Stimulated activated effector memory CD8-positive, alpha-beta T cell treated with anti-CD3 and anti-CD28 coated beads, Interleukin-12 subunit alpha, Interleukin-12 subunit beta, amount 100 ng/mL, for 72 hours (primary cell): ENCODE results near the gene PIP4K2A.

Source experiments
- ATAC-seq: fragments of 150-1000 bp; cut with Tn5 transposase; 2 replicates; pipeline ENCODE4 v1.10.0; 2021
- DNase-seq, 2 donors: peaks; one replicate each; pipeline ENCODE4 v3.0.0; 2021 to 2022; ENCODE audit warnings: low spot score in 2 of 2
- H3K27ac Mint-ChIP-seq: one replicate; pipeline ENCODE4 v1.8.0; 2022; ENCODE audit warnings: mild to moderate bottlenecking, mixed read lengths
- H3K36me3 Mint-ChIP-seq: one replicate; pipeline ENCODE4 v1.8.0; 2022; ENCODE audit warnings: mild to moderate bottlenecking, mixed read lengths
- H3K4me1 Mint-ChIP-seq: one replicate; pipeline ENCODE4 v1.8.0; 2022; ENCODE audit warnings: mixed read lengths
- H3K4me3 Mint-ChIP-seq: one replicate; pipeline ENCODE4 v1.8.0; 2022; ENCODE audit warnings: mild to moderate bottlenecking, mixed read lengths
- H3K9me3 Mint-ChIP-seq: one replicate; pipeline ENCODE4 v1.8.0; 2022; ENCODE audit warnings: mixed read lengths

PIP4K2A gene

GRCh38 chr10:22651276-22651980, 63.0 kb downstream of the PIP4K2A start:
- ATAC-seq (peak; percentile 47), DNase-seq (peak in 1 of 2 donors; percentile 45)
- Mint-ChIP-seq H3K9me3 (no peaks in the 10 kb centered on the region), H3K27ac (peak overlapping the region; percentile 91), H3K4me3 (peak overlapping the region; percentile 81), H3K4me1 (peaks cover 94% of the 10 kb centered on the region), H3K36me3 (peaks cover 44% of the 10 kb centered on the region)

GRCh38 chr10:22649994-22650393, 64.4 kb downstream of the PIP4K2A start:
- no peak for ATAC-seq
- peak overlapping the region; percentile 81 for H3K4me3 Mint-ChIP-seq

DNA sequence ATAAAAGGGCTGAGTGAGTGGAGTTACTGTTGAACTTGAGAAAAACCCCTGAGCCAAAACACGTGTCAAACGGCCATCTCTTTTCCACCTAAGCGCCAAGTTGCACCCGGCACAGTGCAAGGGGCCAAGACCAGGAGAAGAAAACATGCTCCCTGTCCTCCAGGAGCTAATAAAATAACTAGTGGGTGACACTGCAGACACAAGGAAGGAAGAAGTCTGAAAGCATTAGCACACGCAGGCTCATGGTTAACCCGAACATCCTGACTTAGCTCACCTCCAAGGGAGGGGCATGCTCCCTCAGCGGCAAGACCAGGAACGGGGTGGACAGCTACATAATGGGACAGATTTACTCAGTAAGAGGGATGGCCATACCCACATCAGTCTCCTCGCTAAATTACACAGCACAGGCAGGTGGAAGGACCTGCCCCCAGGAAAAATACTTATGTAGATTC, 65.0 kb downstream of the PIP4K2A start:
- H3K4me3 Mint-ChIP-seq = peak overlapping the region; percentile 81
- peaks cover 39% of the 10 kb centered on the region for H3K36me3 Mint-ChIP-seq
- H3K4me1 Mint-ChIP-seq = peaks cover 84% of the 10 kb centered on the region
- H3K27ac Mint-ChIP-seq = peak overlapping the region; percentile 91
- DNase-seq (no peak), ATAC-seq (peak; percentile 29)
- no peaks in the 10 kb centered on the region for H3K9me3 Mint-ChIP-seq

More at GRCh38 chr10:22649994-22650393, 64.4 kb downstream of the PIP4K2A start:
- Mint-ChIP-seq H3K36me3 (peaks cover 39% of the 10 kb centered on the region), H3K4me1 (peaks cover 85% of the 10 kb centered on the region), H3K9me3 (no peaks in the 10 kb centered on the region), H3K27ac (peak overlapping the region; percentile 91)
- no peak for DNase-seq

- Mint-ChIP-seq H3K4me1 (peaks cover 86% of the 10 kb centered on the region), H3K4me3 (peak overlapping the region; percentile 81), H3K27ac (peak overlapping the region; percentile 91), H3K9me3 (no peaks in the 10 kb centered on the region), H3K36me3 (peaks cover 48% of the 10 kb centered on the region)
- DNase-seq (no peak), ATAC-seq (no peak)
These were observed 65.8 kb downstream of the PIP4K2A start for GRCh38 chr10:22648547-22648961.

GRCh38 chr10:22647244-22647643, 67.1 kb downstream of the PIP4K2A start:
- peak overlapping the region; percentile 91 for H3K27ac Mint-ChIP-seq
- no peak for ATAC-seq
- H3K9me3 Mint-ChIP-seq = no peaks in the 10 kb centered on the region
- H3K36me3 Mint-ChIP-seq = peaks cover 44% of the 10 kb centered on the region
- peak overlapping the region; percentile 81 for H3K4me3 Mint-ChIP-seq
- peaks cover 85% of the 10 kb centered on the region for H3K4me1 Mint-ChIP-seq
- DNase-seq = no peak

GRCh38 chr10:22646388-22646853, 68.0 kb downstream of the PIP4K2A start:
- H3K4me3 Mint-ChIP-seq = peak overlapping the region; percentile 81
- H3K36me3 Mint-ChIP-seq = peaks cover 43% of the 10 kb centered on the region
- H3K27ac Mint-ChIP-seq = peak overlapping the region; percentile 91
- H3K9me3 Mint-ChIP-seq = no peaks in the 10 kb centered on the region
- H3K4me1 Mint-ChIP-seq = peaks cover 89% of the 10 kb centered on the region
- DNase-seq = no peak
- peak; percentile 84 for ATAC-seq

DNA sequence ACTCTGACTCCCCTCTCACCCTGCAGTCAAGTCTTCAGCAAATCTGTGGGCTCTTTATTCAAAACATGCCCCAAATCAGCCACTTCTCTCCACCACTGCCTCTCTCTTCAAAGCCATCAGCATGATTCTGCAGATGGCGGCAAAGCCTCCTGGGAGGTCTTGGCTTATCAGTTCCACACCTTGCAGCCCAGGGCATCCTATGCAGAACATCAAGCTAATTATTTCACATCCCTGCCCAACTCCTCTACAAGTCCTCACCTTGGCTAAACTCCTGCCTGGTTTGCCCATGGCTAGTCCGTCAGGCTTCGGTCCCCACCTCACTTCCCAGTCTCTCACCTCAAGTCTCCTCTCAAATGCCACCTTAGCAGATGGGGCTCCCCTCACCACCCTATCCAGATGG, 70.2 kb downstream of the PIP4K2A start:
- Mint-ChIP-seq H3K4me3 (peak overlapping the region; percentile 56), H3K4me1 (peaks cover 78% of the 10 kb centered on the region), H3K36me3 (peaks cover 47% of the 10 kb centered on the region), H3K27ac (peak overlapping the region; percentile 91), H3K9me3 (no peaks in the 10 kb centered on the region)
- ATAC-seq (no peak), DNase-seq (no peak)

- no peaks in the 10 kb centered on the region for H3K9me3 Mint-ChIP-seq
- ATAC-seq = no peak
- peak overlapping the region; percentile 91 for H3K27ac Mint-ChIP-seq
- peak overlapping the region; percentile 56 for H3K4me3 Mint-ChIP-seq
- DNase-seq = no peak
- peaks cover 48% of the 10 kb centered on the region for H3K36me3 Mint-ChIP-seq
- peaks cover 78% of the 10 kb centered on the region for H3K4me1 Mint-ChIP-seq
These were observed 70.6 kb downstream of the PIP4K2A start for GRCh38 chr10:22643775-22644174.

DNA sequence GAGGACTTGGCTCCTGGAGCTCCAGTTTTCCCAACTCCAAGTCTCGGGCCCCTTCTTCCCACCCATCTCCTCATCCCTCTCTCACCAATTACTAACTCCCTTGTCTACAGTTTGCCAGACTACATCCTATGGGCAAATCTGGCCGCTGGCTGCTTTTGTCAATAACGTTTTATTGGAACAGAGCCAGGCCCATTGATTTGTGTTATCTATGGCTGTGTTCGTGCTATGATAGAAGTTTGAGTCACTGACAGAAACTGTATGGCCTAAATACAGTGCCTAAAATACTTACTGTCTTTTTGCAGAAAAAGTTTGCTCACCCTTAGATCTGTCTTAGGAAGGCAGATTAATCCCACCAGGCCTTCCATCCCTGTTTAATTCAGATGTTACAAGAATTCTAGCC, 71.3 kb downstream of the PIP4K2A start:
- peaks cover 78% of the 10 kb centered on the region for H3K4me1 Mint-ChIP-seq
- H3K27ac Mint-ChIP-seq = peak overlapping the region; percentile 91
- DNase-seq = no peak
- peaks cover 48% of the 10 kb centered on the region for H3K36me3 Mint-ChIP-seq
- H3K4me3 Mint-ChIP-seq = peak overlapping the region; percentile 56
- H3K9me3 Mint-ChIP-seq = no peaks in the 10 kb centered on the region
- ATAC-seq = peak; percentile 75

- Mint-ChIP-seq H3K9me3 (peaks cover 2% of the 10 kb centered on the region), H3K27ac (peak overlapping the region; percentile 91), H3K4me3 (no peak overlapping the region), H3K36me3 (peaks cover 45% of the 10 kb centered on the region), H3K4me1 (peaks cover 76% of the 10 kb centered on the region)
- no peak for ATAC-seq
- DNase-seq = no peak
These were observed 72.6 kb downstream of the PIP4K2A start for GRCh38 chr10:22641743-22642142.

DNA sequence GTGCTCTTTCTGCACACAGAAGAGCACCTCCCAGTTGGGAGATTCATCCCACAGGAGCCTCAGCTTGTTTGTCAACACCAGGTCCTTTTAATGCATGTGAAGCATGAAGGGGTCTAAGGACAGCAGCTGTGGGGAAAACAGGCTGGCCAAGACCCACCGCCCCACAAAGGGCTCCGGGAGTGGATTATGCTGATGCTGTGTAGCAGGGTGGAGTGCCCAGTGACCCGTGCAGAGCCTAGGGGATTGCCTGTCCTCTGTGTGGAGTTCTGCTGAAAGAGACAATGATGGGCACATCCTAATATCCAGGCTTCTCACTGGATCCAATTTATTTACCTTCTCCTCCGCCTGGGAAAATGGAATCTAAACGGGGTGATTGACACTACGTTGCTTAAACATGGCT, 74.0 kb downstream of the PIP4K2A start:
- H3K36me3 Mint-ChIP-seq = peaks cover 41% of the 10 kb centered on the region
- H3K4me3 Mint-ChIP-seq = no peak overlapping the region
- H3K4me1 Mint-ChIP-seq = peaks cover 82% of the 10 kb centered on the region
- DNase-seq (no peak), ATAC-seq (no peak)
- H3K9me3 Mint-ChIP-seq = peaks cover 4% of the 10 kb centered on the region
- peak overlapping the region; percentile 91 for H3K27ac Mint-ChIP-seq

DNA sequence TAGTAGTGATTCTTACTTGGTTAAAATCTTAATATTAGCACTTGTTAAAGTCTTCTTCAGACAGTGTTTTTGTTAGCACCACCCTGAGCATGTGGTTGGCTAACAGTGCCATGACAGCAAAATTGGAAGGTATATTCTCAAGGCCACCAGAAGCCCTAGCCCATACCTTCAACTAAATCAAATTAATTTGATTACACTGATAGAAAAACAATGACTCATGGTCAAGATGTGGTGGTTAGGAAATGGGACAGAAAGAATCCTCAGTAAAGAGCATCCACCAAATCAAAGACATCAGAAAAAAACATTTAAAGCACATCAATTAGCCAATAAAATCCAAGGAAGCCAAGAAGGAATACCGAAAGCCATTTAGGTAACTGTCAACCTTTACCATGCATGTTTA, 75.5 kb downstream of the PIP4K2A start:
- peak overlapping the region; percentile 39 for H3K27ac Mint-ChIP-seq
- DNase-seq (no peak), ATAC-seq (no peak)
- H3K4me3 Mint-ChIP-seq = no peak overlapping the region
- H3K9me3 Mint-ChIP-seq = peaks cover 4% of the 10 kb centered on the region
- H3K36me3 Mint-ChIP-seq = peaks cover 38% of the 10 kb centered on the region
- peaks cover 86% of the 10 kb centered on the region for H3K4me1 Mint-ChIP-seq

DNA sequence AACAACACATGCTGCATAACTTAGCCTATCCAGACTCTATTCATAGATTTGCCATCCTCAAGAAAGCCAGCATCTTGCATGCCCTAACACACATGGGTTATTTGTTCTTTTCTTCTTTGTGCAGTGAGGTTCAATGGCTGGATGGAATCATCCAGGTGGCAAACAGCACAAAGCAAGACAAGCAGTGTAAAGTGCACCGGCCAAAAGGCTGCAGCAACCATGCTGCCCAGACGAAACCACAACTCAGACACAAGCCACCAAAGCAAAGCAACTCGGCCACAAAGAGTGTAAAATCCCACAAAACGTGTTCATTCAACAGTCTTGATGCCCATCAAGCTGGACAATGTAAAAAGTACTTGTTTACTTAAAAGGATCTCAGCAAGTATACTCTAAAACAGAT, 76.9 kb downstream of the PIP4K2A start:
- peaks cover 35% of the 10 kb centered on the region for H3K36me3 Mint-ChIP-seq
- H3K27ac Mint-ChIP-seq = peak overlapping the region; percentile 39
- H3K9me3 Mint-ChIP-seq = peaks cover 4% of the 10 kb centered on the region
- DNase-seq (no peak), ATAC-seq (no peak)
- H3K4me1 Mint-ChIP-seq = peaks cover 86% of the 10 kb centered on the region
- peak overlapping the region; percentile 67 for H3K4me3 Mint-ChIP-seq

GRCh38 chr10:22635650-22636049, 78.7 kb downstream of the PIP4K2A start:
- H3K4me1 Mint-ChIP-seq = peaks cover 85% of the 10 kb centered on the region
- H3K27ac Mint-ChIP-seq = peak overlapping the region; percentile 93
- peak overlapping the region; percentile 67 for H3K4me3 Mint-ChIP-seq
- H3K36me3 Mint-ChIP-seq = peaks cover 26% of the 10 kb centered on the region
- peak in 1 of 2 donors; percentile 53 for DNase-seq
- peaks cover 4% of the 10 kb centered on the region for H3K9me3 Mint-ChIP-seq
- ATAC-seq = peak; percentile 49

- Mint-ChIP-seq H3K27ac (peak overlapping the region; percentile 93), H3K9me3 (peaks cover 4% of the 10 kb centered on the region), H3K4me1 (peaks cover 89% of the 10 kb centered on the region), H3K36me3 (peaks cover 22% of the 10 kb centered on the region), H3K4me3 (peak overlapping the region; percentile 67)
- ATAC-seq (peak; percentile 67), DNase-seq (no peak)
These were observed 79.5 kb downstream of the PIP4K2A start for GRCh38 chr10:22634606-22635459.
